Stimulated activated CD8-positive, alpha-beta memory T cell treated with anti-CD3 and anti-CD28 coated beads, Interleukin-7, amount 100 ng/mL, for 4 hours (primary cell): ENCODE results near the gene ZBTB14.

ENCODE experiments used
- DNase-seq, 2 donors: peaks; one replicate each; pipeline ENCODE4 v3.0.0-alpha.2; 2020; ENCODE audit warnings: low read depth in 2 of 2

Gene ZBTB14

DNA sequence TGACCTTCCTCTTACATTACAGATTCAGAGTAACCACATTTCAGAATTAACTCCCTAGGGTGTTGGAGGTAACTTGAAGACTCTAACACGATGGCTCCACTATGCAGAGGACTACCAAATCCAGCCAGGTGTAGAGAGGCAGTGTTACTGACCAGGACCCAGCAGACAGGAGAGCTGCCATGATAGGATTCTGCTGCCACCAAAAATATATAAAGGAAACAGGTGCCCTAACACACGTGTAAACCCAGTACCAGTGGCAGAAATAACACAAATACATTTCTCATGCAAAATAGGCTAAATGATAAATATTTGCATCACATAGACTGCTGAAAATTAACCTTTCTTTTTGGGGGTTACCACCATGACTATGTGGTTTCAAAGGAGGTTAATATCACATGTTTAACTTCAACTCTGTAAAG is 7.0 kb downstream of the ZBTB14 start:
- DNase-seq: no peak

DNA sequence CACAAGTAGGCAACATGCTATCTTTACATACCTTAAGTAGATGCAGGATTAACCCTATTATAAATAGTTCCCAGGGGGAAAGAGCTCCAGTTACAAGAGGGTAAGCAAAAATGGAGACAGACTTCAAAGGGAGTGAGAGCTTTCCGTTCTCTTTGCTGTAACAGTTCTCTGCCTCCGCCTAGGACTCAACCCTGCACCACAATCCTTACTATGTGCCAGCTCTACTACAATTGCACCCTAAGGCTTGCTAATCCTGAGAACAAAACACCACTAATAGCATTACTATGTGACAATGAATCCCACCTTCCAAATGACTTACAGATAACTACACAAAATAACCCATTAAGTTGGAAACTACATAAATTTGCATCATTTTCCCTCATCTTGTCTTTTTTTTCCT is 7.7 kb downstream of the ZBTB14 start:
- no peak for DNase-seq

GRCh38 chr18:5286525-5286924 is 9.0 kb downstream of the ZBTB14 start:
- DNase-seq: no peak

GRCh38 chr18:5285326-5285725 is 10.2 kb downstream of the ZBTB14 start:
- DNase-seq: no peak

DNA sequence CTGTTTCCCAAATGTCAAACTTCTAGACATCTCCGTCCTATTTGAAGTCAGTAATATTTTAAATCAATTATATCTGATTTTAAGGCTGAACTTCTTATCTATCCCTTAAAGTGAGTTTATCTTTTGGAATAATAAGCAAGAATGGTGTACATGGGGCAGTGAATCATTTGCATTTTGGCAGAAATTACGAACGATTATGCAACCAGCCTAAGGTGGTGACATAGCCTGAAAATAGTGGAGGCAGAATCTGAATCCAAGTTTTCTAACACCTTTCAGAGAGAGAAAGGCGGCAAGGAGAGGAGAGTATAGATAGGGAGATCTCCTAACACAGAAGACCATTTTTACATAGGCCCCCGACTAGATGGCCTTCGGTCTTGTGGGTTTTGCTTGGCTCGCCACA is 10.7 kb downstream of the ZBTB14 start:
- no peak for DNase-seq

DNA sequence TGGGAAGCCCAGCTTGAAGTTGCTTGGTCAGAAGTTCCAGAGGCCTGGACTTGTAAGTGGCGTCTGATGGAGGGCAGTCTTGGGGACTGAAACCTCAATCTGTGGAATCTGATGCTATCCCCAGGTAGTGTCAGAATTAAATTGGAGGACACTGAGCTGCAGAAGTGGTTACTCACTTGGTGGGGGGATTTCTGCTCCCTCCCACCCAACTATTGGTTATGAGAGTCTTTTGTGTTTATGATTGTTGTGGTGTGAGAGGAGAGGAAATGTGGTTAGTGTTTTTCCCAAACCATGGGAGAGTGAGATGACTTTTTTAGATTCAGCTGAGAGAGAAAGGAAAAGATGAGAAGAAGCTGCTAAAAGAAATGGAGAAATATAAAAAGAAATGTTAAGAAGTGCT is 12.8 kb downstream of the ZBTB14 start:
- no peak for DNase-seq

- DNase-seq: no peak
Measured at GRCh38 chr18:5276947-5277346, 18.6 kb downstream of the ZBTB14 start.

GRCh38 chr18:5275872-5276271 is 19.7 kb downstream of the ZBTB14 start:
- no peak for DNase-seq

DNA sequence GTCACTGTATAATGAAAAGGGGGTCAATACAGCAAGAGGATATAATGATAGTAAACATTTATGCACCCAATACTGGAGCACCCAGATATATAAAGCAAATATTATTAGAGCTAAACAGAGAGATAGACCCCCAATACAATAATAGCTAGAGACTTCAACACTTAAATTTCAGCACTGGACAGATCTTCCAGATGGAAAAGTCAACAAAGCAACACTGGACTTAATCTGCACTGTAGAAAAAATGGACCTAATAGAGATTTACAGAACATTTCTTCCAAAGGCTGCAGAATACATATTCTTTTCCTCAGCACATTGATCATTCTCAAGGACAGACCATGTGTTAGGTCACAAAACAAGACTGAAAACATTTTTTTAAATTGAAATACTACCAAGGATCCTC is 26.7 kb downstream of the ZBTB14 start:
- DNase-seq: no peak

DNA sequence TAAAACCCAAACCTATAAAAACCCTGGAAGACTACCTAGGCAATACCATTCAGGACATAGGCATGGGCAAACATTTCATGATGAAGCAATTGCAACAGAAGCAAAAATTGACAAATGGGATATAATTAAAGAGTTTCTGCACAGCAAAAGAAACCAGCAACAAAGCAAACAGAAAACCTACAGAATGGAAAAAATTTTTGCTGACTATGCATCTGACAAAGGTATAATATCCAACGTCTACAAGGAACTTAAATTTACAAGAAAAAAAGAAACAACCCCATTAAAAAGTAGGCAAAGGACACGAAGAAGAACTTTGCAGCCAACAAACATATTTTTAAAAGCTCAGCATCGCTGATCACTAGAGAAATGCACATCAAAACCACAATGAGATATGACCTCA is 28.8 kb downstream of the ZBTB14 start:
- DNase-seq: no peak

- DNase-seq: no peak
Measured at GRCh38 chr18:5253910-5254309, 41.6 kb downstream of the ZBTB14 start.

GRCh38 chr18:5251117-5251516 is 44.4 kb downstream of the ZBTB14 start:
- no peak for DNase-seq

DNA sequence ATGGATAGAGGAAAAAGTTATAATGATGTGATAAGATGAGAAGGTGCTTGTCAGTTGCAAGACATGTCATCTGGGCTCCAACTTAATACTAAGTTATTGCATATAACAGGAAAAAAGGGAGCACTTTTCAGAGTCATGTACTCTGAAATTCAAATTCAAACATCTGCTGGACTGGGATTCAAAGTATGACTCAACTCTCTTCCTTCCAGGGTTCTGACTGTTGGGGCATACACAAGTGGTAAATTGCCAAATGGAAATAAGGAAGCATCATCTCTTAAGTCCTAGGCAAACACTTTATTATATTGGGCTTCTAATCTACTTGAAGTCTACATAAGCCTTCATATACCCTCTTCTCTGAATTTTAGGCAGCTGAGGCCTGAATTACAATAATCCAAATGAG is 44.9 kb downstream of the ZBTB14 start:
- no peak for DNase-seq

- no peak for DNase-seq
Measured at GRCh38 chr18:5244941-5245340, 50.6 kb downstream of the ZBTB14 start.

DNA sequence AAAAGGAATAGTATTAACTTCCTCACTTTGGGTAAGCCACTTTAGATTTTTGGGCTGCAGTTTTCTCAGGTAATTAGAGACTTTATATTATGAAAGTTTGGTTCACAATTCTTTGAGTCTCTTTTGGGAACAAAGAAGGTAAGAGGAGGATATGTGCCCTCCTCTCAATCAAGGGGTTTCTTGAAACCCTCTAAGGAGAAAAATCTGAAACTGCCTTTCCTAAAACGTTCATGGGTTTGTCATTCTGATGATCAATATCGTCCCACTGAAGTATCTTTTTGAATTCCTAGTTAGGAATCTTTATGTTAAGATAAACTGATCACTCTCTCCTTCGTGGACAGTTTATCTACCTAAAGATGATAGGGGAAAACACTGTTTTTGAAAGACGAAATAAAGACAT is 56.1 kb downstream of the ZBTB14 start:
- DNase-seq: no peak
